ENCODE measurements around the gene HOXB2. TPM values are rescaled to one million over a fixed set of nuclear protein-coding genes. Genes with fewer than 3 reads are reported as not detected.

HOXB2 gene
- total RNA-seq, 1 experiment from 2014 or later = not detected

GRCh38 chr17:48543107-48543853, 1.6 kb downstream of the HOXB2 start:
- Histone ChIP-seq H3T11ph (ENCODE audit: low read length) (no peak overlapping the region), H3K79me2 (ENCODE audit: insufficient read depth, low read length) (no peaks in the 10 kb centered on the region), H3K9ac (ENCODE audit: extremely low read depth, insufficient read length, low read length) (no peak overlapping the region), H4K20me1 (ENCODE audit: control insufficient read depth, insufficient read depth, insufficient read length) (no peaks in the 10 kb centered on the region), H3K4ac (ENCODE audit: low read depth, low read length) (no peak overlapping the region), H3K18ac (ENCODE audit: insufficient read length, low read depth, low read length) (no peak overlapping the region), H2BK15ac (ENCODE audit: low read depth, low read length) (no peak overlapping the region), H3K9me3 (ENCODE audit: control insufficient read depth, low read depth, low read length) (no peaks in the 10 kb centered on the region), H3K79me1 (ENCODE audit: insufficient read depth, low read depth, low read length, poor library complexity, severe bottlenecking) (no peaks in the 10 kb centered on the region), H3K23me2 (ENCODE audit: insufficient read length, low read depth, low read length, poor library complexity, severe bottlenecking) (peaks cover 6% of the 10 kb centered on the region), H3K4me1 (ENCODE audit: insufficient read depth, low read length) (peaks cover 3% of the 10 kb centered on the region; the same call in 1 of the 2 replicates), H3K27ac (ENCODE audit: insufficient read length, low read depth, low read length) (no peak overlapping the region), H3K56ac (ENCODE audit: insufficient read length, low read depth, low read length) (no peak overlapping the region), H3K4me2 (ENCODE audit: insufficient read depth, insufficient read length, low read length) (peak overlapping the region; percentile 24), H2BK12ac (ENCODE audit: insufficient read length, low read depth, low read length) (no peak overlapping the region), H2BK120ac (ENCODE audit: low read depth, low read length, poor library complexity, severe bottlenecking) (no peak overlapping the region), H3K14ac (ENCODE audit: insufficient read depth, low read length) (no peak overlapping the region), H4K5ac (ENCODE audit: insufficient read length, low read depth, low read length) (no peak overlapping the region), H2BK20ac (ENCODE audit: low read depth, low read length, poor library complexity, severe bottlenecking) (no peak overlapping the region), H2BK5ac (ENCODE audit: insufficient read length, low read length) (no peak overlapping the region), H2AK5ac (ENCODE audit: insufficient read length, low read length) (no peak overlapping the region), H4K8ac (replicated peaks; ENCODE audit: insufficient read length, low read depth, low read length) (no peak overlapping the region), H3K23ac (ENCODE audit: insufficient read length, low read depth, low read length) (no peak overlapping the region), H2AFZ (ENCODE audit: low read length) (no peak overlapping the region), H4K91ac (ENCODE audit: insufficient read length, low read depth, low read length) (no peak overlapping the region), H3K27me3 (ENCODE audit: insufficient read depth, low read length) (peaks cover 83% of the 10 kb centered on the region)
- Mint-ChIP-seq H3K36me3 (ENCODE audit: insufficient read depth in 1 of 3, low read depth in 3 of 3) (no peaks in the 10 kb centered on the region; a peak in 1 of 7 replicates), H3K4me3 (peak overlapping the region; percentile 32 to 70), H3K4me1 (peaks cover 28 to 58% of the 10 kb centered on the region in 2 experiments), H3K27me3 (ENCODE audit: low read depth) (peaks cover 99% of the 10 kb centered on the region), H3K27ac (no peak overlapping the region), H3K9me3 (peaks cover 1 to 18% of the 10 kb centered on the region in 2 experiments; a peak in 2 of 5 replicates)
- no peak; the same call in 2 of the 3 replicates for TF ChIP-seq CTCF (conservative IDR thresholded peaks at IDR 0.05)
- peak; percentile 79 for DNase-seq
- WGBS (ENCODE audit: extremely low coverage, insufficient read length, low lambda C conversion rate) = no CpG with 5 or more reads among the region's 72 CpGs
